SK-N-MC (cell line): ENCODE data around the gene ARHGAP26.

ENCODE experiments used
- EZH2 ChIP-seq: fragments of 200-600 bp; sonication (generic); IDR thresholded peaks from one replicate; pipeline ENCODE4 v1.6.1; 2017; ENCODE audit warnings: antibody characterized with exemption
- FOXP2 ChIP-seq: optimal IDR thresholded peaks from 2 replicates; pipeline ENCODE3; 2011; ENCODE audit warnings: mild to moderate bottlenecking, moderate library complexity; ENCODE audit not compliant: insufficient read depth; ENCODE audit errors: extremely low read length, control extremely low read depth
- POLR2AphosphoS5 ChIP-seq: IDR thresholded peaks from 2 replicates; pipeline ENCODE4 v1.6.1; 2012; ENCODE audit warnings: mild to moderate bottlenecking, low read depth, low read length, borderline replicate concordance

- TF ChIP-seq POLR2AphosphoS5 (no peak), EZH2 (no peak), FOXP2 (no peak)
Measured at GRCh38 chr5:143111799-143112198, 341.6 kb downstream of the ARHGAP26 start.
